Nephron progenitor cell (in vitro differentiated cells): Measurements from ENCODE around the gene NRIP3.

Experiments
- DNase-seq: peaks from one replicate; pipeline ENCODE4 v3.0.0; 2021
- H3K27ac Mint-ChIP-seq: 2 replicates; pipeline ENCODE4 v1.8.0; 2021; ENCODE audit warnings: mild to moderate bottlenecking, moderate library complexity, mixed read lengths
- H3K27me3 Mint-ChIP-seq: 2 replicates; pipeline ENCODE4 v1.8.0; 2021; ENCODE audit warnings: mild to moderate bottlenecking, low read depth, mixed read lengths; ENCODE audit not compliant: poor library complexity
- H3K36me3 Mint-ChIP-seq: 2 replicates; pipeline ENCODE4 v1.8.0; 2021; ENCODE audit warnings: low read depth, mixed read lengths
- H3K4me1 Mint-ChIP-seq: 2 replicates; pipeline ENCODE4 v1.8.0; 2021; ENCODE audit warnings: mixed read lengths
- H3K4me3 Mint-ChIP-seq: 2 replicates; pipeline ENCODE4 v1.8.0; 2021; ENCODE audit warnings: mild to moderate bottlenecking, moderate library complexity, mixed read lengths
- H3K9me3 Mint-ChIP-seq: 2 replicates; pipeline ENCODE4 v1.8.0; 2021; ENCODE audit warnings: mild to moderate bottlenecking, moderate library complexity, mixed read lengths
- CTCF ChIP-seq: fragments of 200-600 bp; sonication (generic); IDR thresholded peaks from 2 replicates; pipeline ENCODE4 v1.5.0; 2021; ENCODE audit warnings: antibody characterized with exemption

The NRIP3 gene

DNA sequence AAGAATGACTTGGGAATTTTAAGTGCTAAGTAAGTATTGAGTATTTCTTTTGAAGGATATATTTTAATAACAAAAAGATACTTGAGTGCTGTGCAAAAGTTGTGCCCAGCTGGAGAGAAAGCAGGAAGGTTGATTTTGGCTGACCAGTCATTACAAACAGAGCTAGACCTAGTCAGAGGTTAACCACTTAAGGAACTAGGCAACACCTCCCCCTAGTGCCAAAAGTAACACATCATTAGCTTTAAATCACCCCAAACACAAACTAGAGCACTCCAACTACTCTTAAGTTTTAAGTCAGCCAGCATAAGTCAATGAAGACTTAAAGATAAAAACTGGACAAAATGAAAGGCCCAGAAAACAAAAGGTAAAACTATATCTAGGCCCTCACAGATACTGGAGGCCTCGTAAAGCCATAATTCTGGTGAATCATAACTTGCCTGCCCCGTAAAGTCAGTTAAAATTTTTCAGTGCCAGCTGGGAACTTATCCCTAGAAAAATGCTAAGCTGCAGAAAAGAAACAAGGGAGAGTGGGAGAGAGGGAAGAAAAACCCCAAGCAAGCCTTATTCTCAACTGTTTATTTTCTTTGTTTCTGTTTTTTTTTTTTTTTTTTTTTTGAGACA lies 44.1 kb downstream of the NRIP3 start:
- DNase-seq = peak; percentile 28
- H3K27ac Mint-ChIP-seq = no peak overlapping the region
- TF ChIP-seq CTCF = peak; percentile 63

DNA sequence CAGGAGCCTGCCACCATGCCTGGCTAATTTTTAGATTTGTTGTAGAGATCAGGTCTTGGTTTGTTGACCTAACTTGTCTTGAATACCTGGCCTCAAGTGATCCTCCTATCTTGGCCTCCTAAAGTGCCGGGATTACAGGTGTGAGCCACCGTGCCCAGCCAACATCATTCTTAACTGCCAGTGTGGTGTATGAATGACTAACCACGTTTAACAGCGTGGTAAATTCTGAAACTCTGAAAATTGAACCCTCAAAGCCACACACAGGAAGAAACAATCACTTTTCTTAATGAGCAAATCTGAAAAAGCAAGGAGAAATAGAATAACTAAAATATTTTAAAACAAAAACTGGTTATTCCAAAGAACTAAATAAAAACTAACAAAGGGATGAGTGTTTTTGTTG lies 46.9 kb downstream of the NRIP3 start:
- Mint-ChIP-seq H3K9me3 (no peaks in the 10 kb centered on the region), H3K27me3 (no peaks in the 10 kb centered on the region), H3K36me3 (peaks cover 35% of the 10 kb centered on the region), H3K27ac (no peak overlapping the region), H3K4me3 (no peak overlapping the region), H3K4me1 (peaks cover 5% of the 10 kb centered on the region)
- DNase-seq = no peak
- TF ChIP-seq CTCF = no peak

More for the DNA sequence above, 44.1 kb downstream of the NRIP3 start:
- no peak overlapping the region for H3K4me3 Mint-ChIP-seq
- H3K9me3 Mint-ChIP-seq = no peaks in the 10 kb centered on the region
- H3K4me1 Mint-ChIP-seq = peaks cover 20% of the 10 kb centered on the region
- H3K27me3 Mint-ChIP-seq = no peaks in the 10 kb centered on the region
- peaks cover 18% of the 10 kb centered on the region for H3K36me3 Mint-ChIP-seq

DNA sequence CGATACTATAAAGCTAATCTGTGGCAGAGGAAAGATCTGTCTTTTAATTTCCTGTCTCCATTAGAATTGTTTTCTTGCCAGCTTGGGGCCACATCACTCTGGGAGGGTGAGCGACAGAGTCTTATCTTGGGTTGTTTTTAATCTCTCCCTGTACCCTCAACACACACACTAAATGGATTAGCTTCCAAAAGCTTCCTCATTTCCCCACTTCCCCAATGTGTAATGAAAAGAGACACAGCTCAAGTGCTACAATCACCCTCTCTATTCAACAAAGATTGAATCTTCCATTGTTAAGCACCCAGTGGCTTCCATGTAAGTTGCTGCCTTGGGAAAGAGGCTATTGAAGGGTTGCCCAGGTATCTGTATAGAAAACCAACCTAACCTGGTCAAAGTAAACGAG lies 54.9 kb downstream of the NRIP3 start:
- Mint-ChIP-seq H3K36me3 (peaks cover 28% of the 10 kb centered on the region), H3K27me3 (no peaks in the 10 kb centered on the region), H3K27ac (no peak overlapping the region), H3K4me3 (no peak overlapping the region), H3K4me1 (no peaks in the 10 kb centered on the region), H3K9me3 (no peaks in the 10 kb centered on the region)
- no peak for DNase-seq
- TF ChIP-seq CTCF = no peak

GRCh38 chr11:8947230-8947943 lies 56.4 kb downstream of the NRIP3 start:
- H3K4me1 Mint-ChIP-seq = no peaks in the 10 kb centered on the region
- peaks cover 16% of the 10 kb centered on the region for H3K36me3 Mint-ChIP-seq
- no peak for DNase-seq
- H3K4me3 Mint-ChIP-seq = no peak overlapping the region
- H3K27me3 Mint-ChIP-seq = peaks cover 2% of the 10 kb centered on the region
- no peak for TF ChIP-seq CTCF
- no peaks in the 10 kb centered on the region for H3K9me3 Mint-ChIP-seq
- H3K27ac Mint-ChIP-seq = no peak overlapping the region

- Mint-ChIP-seq H3K27me3 (peaks cover 6% of the 10 kb centered on the region), H3K36me3 (peaks cover 7% of the 10 kb centered on the region), H3K27ac (no peak within 1 kb of the TSS), H3K4me1 (peaks cover 4% of the 10 kb centered on the region), H3K9me3 (no peaks in the 10 kb centered on the region), H3K4me3 (no peak within 1 kb of the TSS)
- no peak for TF ChIP-seq CTCF
- no peak for DNase-seq
Measured at GRCh38 chr11:8942518-8943066, 61.2 kb downstream of the NRIP3 start, which contains the start of gene ASCL3. Gene ASCL3 (minus strand): TSS chr11:8943016. CDS start chr11:8938161, 4,855 bp downstream.
